B cell (primary cell): Measurements from ENCODE around the gene GPR33. TPM values are rescaled to one million over a fixed set of nuclear protein-coding genes. Genes with fewer than 3 reads are reported as not detected.

Experiments used
- ATAC-seq: fragments of 200-7000 bp; cut with Tn5 transposase; one replicate; pipeline ENCODE4 v1.10.0; 2021; ENCODE audit warnings: low read depth, mild to moderate bottlenecking, moderate number of reproducible peaks, moderate library complexity
- CTCF ChIA-PET: fragments of 350-600 bp; sonication (Branson Sonifier 250); formaldehyde crosslinking; loops from one replicate; lab custom pipeline; 2021; ENCODE audit warnings: antibody characterized with exemption, inconsistent platforms; lab: Charles Lee
- POLR2A ChIA-PET: fragments of 350-600 bp; sonication (Branson Sonifier 250); formaldehyde crosslinking; loops from one replicate; lab custom pipeline; 2021; ENCODE audit warnings: antibody characterized with exemption; lab: Charles Lee
- DNase-seq: peaks from one replicate; pipeline ENCODE4 v3.0.0; 2013
- H2AFZ ChIP-seq: 2 replicates; pipeline ENCODE4 v1.6.1; 2012; ENCODE audit warnings: mild to moderate bottlenecking, low read depth, low read length; ENCODE audit not compliant: insufficient read depth, poor library complexity, severe bottlenecking
- H3K27ac ChIP-seq, 2 donors: 1 replicate in 1 of 2; 2 replicates in 1 of 2; pipeline ENCODE4 v1.5.1; 2012 to 2013; ENCODE audit warnings: low read length in 2 of 2, mild to moderate bottlenecking in 2 of 2, moderate library complexity in 1 of 2
- H3K27me3 ChIP-seq, 4 experiments: fragments of 200-600 bp in 1 of 4; sonication (generic) in 1 of 4; replicated peaks in 1 of 4; 1 replicate in 2 of 4; 2 replicates in 2 of 4; pipeline versions ENCODE4 v1.6.1 to v1.7.0; 2013 to 2016; ENCODE audit warnings: low read length in 3 of 4, mild to moderate bottlenecking in 2 of 4, mixed read lengths in 1 of 4, moderate library complexity in 1 of 4; ENCODE audit not compliant: insufficient read depth in 4 of 4, control insufficient read depth in 3 of 4; ENCODE audit errors: control extremely low read depth in 1 of 4
- H3K36me3 ChIP-seq, 2 experiments: replicated peaks in 1 of 2; 1 replicate in 1 of 2; 2 replicates in 1 of 2; pipeline versions ENCODE4 v1.6.1 to v1.7.1; 2013; ENCODE audit warnings: low read length in 1 of 2; ENCODE audit not compliant: insufficient read depth in 2 of 2, control insufficient read depth in 1 of 2; ENCODE audit errors: control extremely low read depth in 1 of 2, extremely low read depth in 1 of 2
- H3K4me1 ChIP-seq, 2 donors: fragments of 200-600 bp in 1 of 2; sonication (generic) in 1 of 2; 1 replicate in 1 of 2; 2 replicates in 1 of 2; pipeline versions ENCODE4 v1.5.1 to v1.6.1; 2013 to 2017; ENCODE audit warnings: low read length in 2 of 2; ENCODE audit not compliant: control insufficient read depth in 2 of 2, insufficient read depth in 2 of 2
- H3K4me2 ChIP-seq: replicated peaks from 2 replicates; pipeline ENCODE3; 2012; ENCODE audit warnings: mild to moderate bottlenecking, low read depth, low read length; ENCODE audit not compliant: poor library complexity, severe bottlenecking
- H3K4me3 ChIP-seq, 5 experiments: fragments of 200-600 bp in 1 of 5; sonication (generic) in 1 of 5; 1 replicate in 3 of 5; 2 replicates in 2 of 5; pipeline versions ENCODE4 v1.5.1 to v1.7.0; 2011 to 2016; ENCODE audit warnings: low read length in 4 of 5, mild to moderate bottlenecking in 4 of 5, low read depth in 2 of 5, control low read depth in 1 of 5, moderate library complexity in 1 of 5; ENCODE audit not compliant: insufficient read depth in 1 of 5; ENCODE audit errors: control extremely low read depth in 1 of 5, extremely low read depth in 1 of 5
- H3K79me2 ChIP-seq: fragments of 200-600 bp; sonication (generic); one replicate; pipeline ENCODE4 v1.6.0; 2016; ENCODE audit warnings: low read length; ENCODE audit not compliant: control insufficient read depth, insufficient read depth
- H3K9ac ChIP-seq: fragments of 200-600 bp; sonication (generic); 2 replicates; pipeline ENCODE4 v1.6.1; 2017; ENCODE audit warnings: mild to moderate bottlenecking, low read length, moderate library complexity
- H3K9me3 ChIP-seq, 3 donors: one replicate each; pipeline versions ENCODE4 v1.6.1 to v1.7.1; 2013; ENCODE audit warnings: low read length in 2 of 3; ENCODE audit not compliant: control insufficient read depth in 2 of 3, insufficient read depth in 1 of 3; ENCODE audit errors: control extremely low read depth in 1 of 3
- H4K20me1 ChIP-seq: 2 replicates; pipeline ENCODE4 v1.6.0; 2012; ENCODE audit warnings: mild to moderate bottlenecking, low read length; ENCODE audit not compliant: insufficient read depth, control insufficient read depth, poor library complexity, severe bottlenecking
- H3K27ac Mint-ChIP-seq: one replicate; pipeline ENCODE4 v1.8.0; 2021; ENCODE audit warnings: mixed read lengths
- H3K27me3 Mint-ChIP-seq: one replicate; pipeline ENCODE4 v1.8.0; 2021; ENCODE audit warnings: mixed read lengths
- H3K4me1 Mint-ChIP-seq: one replicate; pipeline ENCODE4 v1.8.0; 2021; ENCODE audit warnings: mixed read lengths
- H3K4me3 Mint-ChIP-seq: one replicate; pipeline ENCODE4 v1.8.0; 2021; ENCODE audit warnings: mixed read lengths
- H3K9me3 Mint-ChIP-seq: one replicate; pipeline ENCODE4 v1.8.0; 2022; ENCODE audit warnings: mixed read lengths; ENCODE audit not compliant: insufficient read depth
- EZH2 ChIP-seq: IDR thresholded peaks from 2 replicates; pipeline ENCODE4 v1.6.1; 2012; ENCODE audit warnings: borderline replicate concordance, low read depth, mild to moderate bottlenecking, moderate library complexity, low read length; ENCODE audit not compliant: insufficient read depth, poor library complexity, severe bottlenecking
- WGBS: methylation state at CpG from one replicate; pipeline ENCODE4 v1.1.5; 2013; ENCODE audit warnings: missing lambda C conversion rate; ENCODE audit not compliant: insufficient coverage; 5-methylcytosine and 5-hydroxymethylcytosine counted together
- intact Hi-C: fragments of 100-400 bp; cut with micrococcal nuclease; formaldehyde crosslinking; loops from one replicate; pipeline ENCODE4 v1.10.0; 2022
- polyA plus RNA-seq: library from polyadenylated mRNA; depleted of rRNA; stranded (reverse); fragments of >200 nt; gene quantifications from 2 replicates; pipeline ENCODE4 v1.2.3, GENCODE V29; 2012
- total RNA-seq, 2 donors: library from RNA; stranded (reverse); fragments of 120-200 nt in 1 of 2; gene quantifications; 1 replicate in 1 of 2; 2 replicates in 1 of 2; pipeline versions ENCODE4 v1.2.3 to v1.2.4, GENCODE V29; 2013 to 2022
- TF ChIP-seq, protein P1 (sequence below): fragments of 200-600 bp; IDR thresholded peaks from one replicate; pipeline ENCODE4 v1.8.0; 2022; ENCODE audit warnings: antibody characterized with exemption, mild to moderate bottlenecking

Gene GPR33
- total and polyA plus RNA-seq, 2 donors (not counting 1 experiment from before 2014, with no cell fraction given), result not detected

DNA sequence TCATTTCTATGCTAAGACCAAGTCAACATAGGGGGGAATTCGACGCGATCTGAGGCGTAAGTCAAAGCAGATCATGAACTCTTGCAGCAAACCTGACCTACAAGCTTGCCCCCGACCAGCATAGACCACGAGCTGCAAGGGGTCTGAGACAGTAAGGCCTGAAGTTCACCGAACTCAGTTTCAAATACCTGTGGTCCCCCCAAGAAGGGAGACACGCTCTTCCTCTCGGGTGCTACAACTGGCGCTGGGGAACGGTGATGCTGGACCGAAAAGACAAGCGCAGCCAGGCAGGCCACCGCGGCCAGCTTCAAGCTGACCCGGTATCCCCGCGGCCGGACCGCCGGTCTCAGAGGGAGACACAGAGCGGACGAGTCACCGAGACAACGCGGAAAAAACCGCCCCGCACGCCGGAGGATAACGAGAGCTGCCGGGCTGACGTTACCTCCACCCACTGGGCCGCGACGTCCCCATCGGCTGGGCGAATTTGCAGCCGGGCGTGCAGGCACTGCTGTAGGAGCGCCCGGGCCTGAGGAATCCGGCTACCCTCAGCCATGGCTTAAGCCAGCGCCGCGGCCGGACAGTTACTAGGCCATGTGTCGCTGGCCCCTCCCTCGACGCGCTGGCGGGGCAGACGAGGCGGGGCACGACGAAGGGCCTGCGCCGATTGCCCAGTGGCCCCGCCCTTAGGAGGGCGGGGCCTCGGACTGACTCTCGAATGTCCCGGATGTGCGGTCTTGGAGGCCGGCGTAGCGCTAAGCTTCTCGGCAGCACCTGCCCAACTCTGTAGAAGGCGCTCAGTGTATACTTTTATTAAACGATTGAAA, 30.8 kb downstream of the GPR33 start, which contains the start of gene DTD2:
Gene DTD2, minus strand, starts transcription at position 666 of the 824 bp plus-strand sequence. Its CDS starts 113 bp downstream, at position 553.
- ChIA-PET CTCF (interaction anchor here (0.8 to 2.2 kb wide), 8 partner anchors 8 to 798 kb away, joined by 3 to 10 read pairs (median 3); partner anchors contain the start of gene HEATR5A), POLR2A (interaction anchor here (0.6 to 1.9 kb wide), 4 partner anchors 37 to 621 kb away, joined by 3 to 20 read pairs (median 4); partner anchors contain the start of genes HEATR5A and HECTD1)
- no peaks in the 10 kb centered on the region for H3K27me3 Mint-ChIP-seq
- Histone ChIP-seq H2AFZ (peak within 1 kb of the TSS; percentile 93), H3K9me3 (no peaks in the 10 kb centered on the region), H3K9ac (peak within 1 kb of the TSS; percentile 83), H3K4me3 (peak within 1 kb of the TSS; percentile 63 to 87 (median 71)), H3K27me3 (no peaks in the 10 kb centered on the region), H3K36me3 (peaks cover 0 to 5% of the 10 kb centered on the region in 2 experiments), H3K4me2 (peak within 1 kb of the TSS; percentile 89), H3K27ac (peak within 1 kb of the TSS; percentile 72 to 82), H3K79me2 (peaks cover 15% of the 10 kb centered on the region), H4K20me1 (no peaks in the 10 kb centered on the region), H3K4me1 (peaks cover 8 to 13% of the 10 kb centered on the region in 2 donors)
- no peaks in the 10 kb centered on the region for H3K9me3 Mint-ChIP-seq
- under 1% methylated on average over 65 of the region's 70 CpGs for WGBS
- intact Hi-C loops, result loop anchor here (1.0 to 10.0 kb wide), 8 partner anchors 37 to 902 kb away; partner anchors contain the start of genes ARHGAP5, G2E3, HEATR5A and NUBPL
- peak within 1 kb of the TSS; percentile 93 for H3K27ac Mint-ChIP-seq
- H3K4me3 Mint-ChIP-seq, result peak within 1 kb of the TSS; percentile 98
- DNase-seq, result peak; percentile 95
- peak; percentile 99 for ATAC-seq
- H3K4me1 Mint-ChIP-seq, result peaks cover 32% of the 10 kb centered on the region
- TF ChIP-seq, protein P1, sequence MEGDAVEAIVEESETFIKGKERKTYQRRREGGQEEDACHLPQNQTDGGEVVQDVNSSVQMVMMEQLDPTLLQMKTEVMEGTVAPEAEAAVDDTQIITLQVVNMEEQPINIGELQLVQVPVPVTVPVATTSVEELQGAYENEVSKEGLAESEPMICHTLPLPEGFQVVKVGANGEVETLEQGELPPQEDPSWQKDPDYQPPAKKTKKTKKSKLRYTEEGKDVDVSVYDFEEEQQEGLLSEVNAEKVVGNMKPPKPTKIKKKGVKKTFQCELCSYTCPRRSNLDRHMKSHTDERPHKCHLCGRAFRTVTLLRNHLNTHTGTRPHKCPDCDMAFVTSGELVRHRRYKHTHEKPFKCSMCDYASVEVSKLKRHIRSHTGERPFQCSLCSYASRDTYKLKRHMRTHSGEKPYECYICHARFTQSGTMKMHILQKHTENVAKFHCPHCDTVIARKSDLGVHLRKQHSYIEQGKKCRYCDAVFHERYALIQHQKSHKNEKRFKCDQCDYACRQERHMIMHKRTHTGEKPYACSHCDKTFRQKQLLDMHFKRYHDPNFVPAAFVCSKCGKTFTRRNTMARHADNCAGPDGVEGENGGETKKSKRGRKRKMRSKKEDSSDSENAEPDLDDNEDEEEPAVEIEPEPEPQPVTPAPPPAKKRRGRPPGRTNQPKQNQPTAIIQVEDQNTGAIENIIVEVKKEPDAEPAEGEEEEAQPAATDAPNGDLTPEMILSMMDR, result no peak
- TF ChIP-seq EZH2, result no peak
